H9 (cell line): Measurements from ENCODE around the gene CASK. TPM values are rescaled to one million over a fixed set of nuclear protein-coding genes. Genes with fewer than 3 reads are reported as not detected.

Source experiments
- DNase-seq: peaks from one replicate; pipeline ENCODE4 v3.0.0-alpha.2; 2017
- H2AFZ ChIP-seq: one replicate; pipeline ENCODE4 v1.6.1; 2013; ENCODE audit warnings: mild to moderate bottlenecking, low read length, control low read depth, moderate library complexity
- H2AK5ac ChIP-seq: 2 replicates; pipeline ENCODE4 v1.6.1; 2013; ENCODE audit warnings: low read length, control low read depth, mixed read lengths; ENCODE audit not compliant: insufficient read length
- H2BK120ac ChIP-seq: one replicate; pipeline ENCODE4 v1.6.1; 2013; ENCODE audit warnings: low read depth, mild to moderate bottlenecking, low read length, control low read depth, inconsistent platforms; ENCODE audit not compliant: poor library complexity, severe bottlenecking
- H2BK12ac ChIP-seq: 2 replicates; pipeline ENCODE4 v1.6.1; 2013; ENCODE audit warnings: low read length, control low read depth, mixed read lengths, low read depth; ENCODE audit not compliant: insufficient read length
- H2BK15ac ChIP-seq: 2 replicates; pipeline ENCODE4 v1.6.1; 2013; ENCODE audit warnings: low read depth, low read length, control low read depth
- H2BK20ac ChIP-seq: one replicate; pipeline ENCODE4 v1.6.1; 2013; ENCODE audit warnings: low read depth, mild to moderate bottlenecking, low read length, control low read depth, inconsistent platforms; ENCODE audit not compliant: poor library complexity, severe bottlenecking
- H2BK5ac ChIP-seq: 2 replicates; pipeline ENCODE4 v1.6.1; 2013; ENCODE audit warnings: low read length, control low read depth, mixed read lengths; ENCODE audit not compliant: insufficient read length
- H3K14ac ChIP-seq: 2 replicates; pipeline ENCODE4 v1.6.1; 2013; ENCODE audit warnings: low read length, control low read depth; ENCODE audit not compliant: insufficient read depth
- H3K18ac ChIP-seq: 2 replicates; pipeline ENCODE4 v1.6.1; 2013; ENCODE audit warnings: low read depth, mild to moderate bottlenecking, mixed read lengths, low read length, control low read depth; ENCODE audit not compliant: insufficient read length
- H3K23ac ChIP-seq: 2 replicates; pipeline ENCODE4 v1.6.1; 2013; ENCODE audit warnings: low read length, control low read depth, mixed read lengths, low read depth; ENCODE audit not compliant: insufficient read length
- H3K23me2 ChIP-seq: 2 replicates; pipeline ENCODE4 v1.6.1; 2013; ENCODE audit warnings: low read depth, mild to moderate bottlenecking, mixed read lengths, low read length, control low read depth; ENCODE audit not compliant: insufficient read length, poor library complexity, severe bottlenecking
- H3K27ac ChIP-seq: 2 replicates; pipeline ENCODE4 v1.5.1; 2013; ENCODE audit warnings: low read length, control low read depth, mixed read lengths, low read depth; ENCODE audit not compliant: insufficient read length
- H3K27me3 ChIP-seq: 2 replicates; pipeline ENCODE4 v1.6.1; 2013; ENCODE audit warnings: low read length, control low read depth, inconsistent platforms; ENCODE audit not compliant: insufficient read depth
- H3K4ac ChIP-seq: 2 replicates; pipeline ENCODE4 v1.6.1; 2013; ENCODE audit warnings: low read depth, mild to moderate bottlenecking, control low read depth, inconsistent platforms, low read length, moderate library complexity
- H3K4me1 ChIP-seq: 2 replicates; pipeline ENCODE4 v1.6.1; 2013; ENCODE audit warnings: low read length, control low read depth, inconsistent platforms; ENCODE audit not compliant: insufficient read depth
- H3K4me2 ChIP-seq: 2 replicates; pipeline ENCODE4 v1.6.1; 2013; ENCODE audit warnings: low read length, control low read depth, mixed read lengths; ENCODE audit not compliant: insufficient read length, insufficient read depth
- H3K56ac ChIP-seq: 2 replicates; pipeline ENCODE4 v1.6.1; 2013; ENCODE audit warnings: low read depth, mild to moderate bottlenecking, mixed read lengths, low read length, control low read depth; ENCODE audit not compliant: insufficient read length
- H3K79me1 ChIP-seq: 2 replicates; pipeline ENCODE4 v1.6.1; 2013; ENCODE audit warnings: low read depth, mild to moderate bottlenecking, moderate library complexity, low read length, control low read depth, inconsistent platforms; ENCODE audit not compliant: insufficient read depth, poor library complexity, severe bottlenecking
- H3K79me2 ChIP-seq: 2 replicates; pipeline ENCODE4 v1.6.1; 2013; ENCODE audit warnings: low read length, control low read depth, inconsistent platforms; ENCODE audit not compliant: insufficient read depth
- H3K9ac ChIP-seq: 2 replicates; pipeline ENCODE4 v1.6.1; 2013; ENCODE audit warnings: low read length, control low read depth, mixed read lengths; ENCODE audit not compliant: insufficient read length; ENCODE audit errors: extremely low read depth
- H3K9me3 ChIP-seq: one replicate; pipeline ENCODE4 v1.6.1; 2013; ENCODE audit warnings: low read depth, low read length, inconsistent platforms; ENCODE audit not compliant: control insufficient read depth
- H3T11ph ChIP-seq: one replicate; pipeline ENCODE4 v1.6.1; 2013; ENCODE audit warnings: mild to moderate bottlenecking, low read length, control low read depth, inconsistent platforms
- H4K20me1 ChIP-seq: one replicate; pipeline ENCODE4 v1.6.1; 2013; ENCODE audit not compliant: control insufficient read depth, insufficient read length, insufficient read depth
- H4K5ac ChIP-seq: 2 replicates; pipeline ENCODE4 v1.6.1; 2013; ENCODE audit warnings: low read depth, mild to moderate bottlenecking, mixed read lengths, low read length, control low read depth; ENCODE audit not compliant: insufficient read length
- H4K8ac ChIP-seq: replicated peaks from 2 replicates; pipeline ENCODE4 v1.6.1; 2013; ENCODE audit warnings: low read length, control low read depth, mixed read lengths, low read depth; ENCODE audit not compliant: insufficient read length
- H4K91ac ChIP-seq: 2 replicates; pipeline ENCODE4 v1.6.1; 2013; ENCODE audit warnings: low read depth, mild to moderate bottlenecking, moderate library complexity, mixed read lengths, low read length, control low read depth; ENCODE audit not compliant: insufficient read length
- H3K27ac Mint-ChIP-seq, 3 experiments: 2 replicates in 2 of 3; 3 replicates in 1 of 3; pipeline ENCODE4 v1.8.0; 2020 to 2021; ENCODE audit warnings: mixed read lengths in 3 of 3, mild to moderate bottlenecking in 1 of 3, moderate library complexity in 1 of 3
- H3K27me3 Mint-ChIP-seq: 2 replicates; pipeline ENCODE4 v1.8.0; 2021; ENCODE audit warnings: low read depth, mild to moderate bottlenecking, moderate library complexity, mixed read lengths
- H3K36me3 Mint-ChIP-seq, 3 experiments: 2 replicates in 2 of 3; 3 replicates in 1 of 3; pipeline ENCODE4 v1.8.0; 2020 to 2021; ENCODE audit warnings: low read depth in 3 of 3, mixed read lengths in 3 of 3; ENCODE audit not compliant: insufficient read depth in 1 of 3
- H3K4me1 Mint-ChIP-seq, 2 experiments: 2 replicates each; pipeline ENCODE4 v1.8.0; 2020; ENCODE audit warnings: mixed read lengths in 2 of 2
- H3K4me3 Mint-ChIP-seq, 2 experiments: 2 replicates in 1 of 2; 3 replicates in 1 of 2; pipeline ENCODE4 v1.8.0; 2020 to 2021; ENCODE audit warnings: mild to moderate bottlenecking in 2 of 2, mixed read lengths in 2 of 2, moderate library complexity in 1 of 2
- H3K9me3 Mint-ChIP-seq, 2 experiments: 2 replicates in 1 of 2; 3 replicates in 1 of 2; pipeline ENCODE4 v1.8.0; 2020; ENCODE audit warnings: mild to moderate bottlenecking in 2 of 2, mixed read lengths in 2 of 2, moderate library complexity in 1 of 2
- WGBS: extraction: QIAGEN DNeasy Blood & Tissue Kit; methylation state at CpG from one replicate; pipeline ENCODE4 v1.1.7; 2013; ENCODE audit warnings: missing lambda C conversion rate, low lambda C conversion rate, mixed read lengths; ENCODE audit not compliant: insufficient read length; ENCODE audit errors: extremely low coverage; 5-methylcytosine and 5-hydroxymethylcytosine counted together
- total RNA-seq: library from RNA; stranded (reverse); gene quantifications from 2 replicates; pipeline ENCODE4 v1.2.1, GENCODE V29; 2021
- TF ChIP-seq, protein P1 (sequence below): fragments of 200-600 bp; sonication (generic); conservative IDR thresholded peaks from 3 replicates; pipeline ENCODE4 v1.8.0; 2021; ENCODE audit warnings: antibody characterized with exemption, mild to moderate bottlenecking

Gene CASK
- total RNA-seq, 1 experiment from 2014 or later = 44.1 TPM

DNA sequence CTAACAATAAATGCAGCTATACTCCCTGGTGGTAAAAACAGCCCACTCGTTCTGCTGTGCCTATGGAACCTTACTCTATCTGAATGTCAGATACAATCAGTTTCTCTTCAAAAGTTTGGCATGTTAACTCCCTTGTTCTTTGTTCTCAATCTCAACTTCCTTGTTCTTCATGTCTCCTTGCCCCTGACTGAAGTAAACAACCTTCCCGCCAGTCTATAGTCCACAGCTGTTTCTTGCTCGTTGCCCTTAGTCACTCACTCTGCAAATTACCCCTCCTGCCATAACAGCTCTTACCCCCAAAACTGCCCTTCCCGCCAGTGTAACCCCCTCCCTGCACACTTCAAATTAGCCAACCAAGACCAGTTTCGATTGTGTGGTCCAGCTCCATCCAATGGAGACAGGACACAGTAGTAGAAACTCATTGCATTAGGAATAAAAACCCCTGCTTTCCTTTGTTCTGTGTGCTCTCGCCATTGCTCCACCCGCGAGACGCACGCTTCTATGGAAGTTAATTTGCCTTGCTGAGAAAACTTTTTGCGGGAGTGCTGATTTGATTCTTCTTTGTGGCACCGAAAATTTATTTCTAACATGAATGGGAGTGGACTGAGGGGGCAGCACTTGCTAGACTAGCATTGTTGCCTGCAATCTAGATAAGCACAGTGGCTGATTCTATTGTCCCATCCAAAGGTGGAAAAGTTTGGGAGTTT lies 206.4 kb downstream of the CASK start:
- Mint-ChIP-seq H3K27me3 (no peaks in the 10 kb centered on the region; the same call in 1 of the 2 replicates), H3K9me3 (peaks cover 73 to 80% of the 10 kb centered on the region in 2 experiments), H3K27ac (no peak overlapping the region), H3K36me3 (peaks cover 26 to 34% (median 30%) of the 10 kb centered on the region in 3 experiments), H3K4me3 (no peak overlapping the region), H3K4me1 (peaks cover 24 to 30% of the 10 kb centered on the region in 2 experiments)
- Histone ChIP-seq H3K27ac (no peak overlapping the region), H3T11ph (no peak overlapping the region), H3K18ac (no peak overlapping the region), H3K4me2 (no peak overlapping the region), H4K20me1 (no peaks in the 10 kb centered on the region), H3K79me1 (no peaks in the 10 kb centered on the region), H2BK120ac (no peak overlapping the region), H3K27me3 (no peaks in the 10 kb centered on the region), H3K23ac (no peak overlapping the region), H3K4ac (no peak overlapping the region), H3K14ac (no peak overlapping the region), H2BK5ac (no peak overlapping the region), H2AFZ (no peak overlapping the region), H2AK5ac (no peak overlapping the region), H2BK20ac (no peak overlapping the region), H3K56ac (no peak overlapping the region), H2BK15ac (no peak overlapping the region), H2BK12ac (no peak overlapping the region), H4K91ac (no peak overlapping the region), H3K23me2 (no peaks in the 10 kb centered on the region), H3K4me1 (peaks cover 5% of the 10 kb centered on the region; the same call in 1 of the 2 replicates), H4K8ac (no peak overlapping the region), H3K79me2 (no peaks in the 10 kb centered on the region), H3K9me3 (peaks cover 10% of the 10 kb centered on the region), H4K5ac (no peak overlapping the region), H3K9ac (no peak overlapping the region)
- TF ChIP-seq, protein P1, sequence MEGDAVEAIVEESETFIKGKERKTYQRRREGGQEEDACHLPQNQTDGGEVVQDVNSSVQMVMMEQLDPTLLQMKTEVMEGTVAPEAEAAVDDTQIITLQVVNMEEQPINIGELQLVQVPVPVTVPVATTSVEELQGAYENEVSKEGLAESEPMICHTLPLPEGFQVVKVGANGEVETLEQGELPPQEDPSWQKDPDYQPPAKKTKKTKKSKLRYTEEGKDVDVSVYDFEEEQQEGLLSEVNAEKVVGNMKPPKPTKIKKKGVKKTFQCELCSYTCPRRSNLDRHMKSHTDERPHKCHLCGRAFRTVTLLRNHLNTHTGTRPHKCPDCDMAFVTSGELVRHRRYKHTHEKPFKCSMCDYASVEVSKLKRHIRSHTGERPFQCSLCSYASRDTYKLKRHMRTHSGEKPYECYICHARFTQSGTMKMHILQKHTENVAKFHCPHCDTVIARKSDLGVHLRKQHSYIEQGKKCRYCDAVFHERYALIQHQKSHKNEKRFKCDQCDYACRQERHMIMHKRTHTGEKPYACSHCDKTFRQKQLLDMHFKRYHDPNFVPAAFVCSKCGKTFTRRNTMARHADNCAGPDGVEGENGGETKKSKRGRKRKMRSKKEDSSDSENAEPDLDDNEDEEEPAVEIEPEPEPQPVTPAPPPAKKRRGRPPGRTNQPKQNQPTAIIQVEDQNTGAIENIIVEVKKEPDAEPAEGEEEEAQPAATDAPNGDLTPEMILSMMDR = no peak
- no CpG with 5 or more reads among the region's 12 CpGs for WGBS
- no peak for DNase-seq
